HCT116 (cell line): Measurements from ENCODE around the gene FHL3. TPM values are rescaled to one million over a fixed set of nuclear protein-coding genes. Genes with fewer than 3 reads are reported as not detected.
A peak's percentile ranks its signal among the peaks of the same experiment; 100 is the strongest.

Experiments used
- ATAC-seq: fragments of 200-7000 bp; cut with Tn5 transposase; 2 replicates; pipeline ENCODE4 v1.9.1; 2020; ENCODE audit warnings: mild to moderate bottlenecking, moderate library complexity
- BruUV-seq: library from RNA; stranded (reverse); fragments of 400-500 nt; replicated peaks from 2 replicates; lab custom pipeline; 2021; lab: Mats Ljungman, UMichigan
- CTCF ChIA-PET: fragments of 300-600 bp; sonication (Branson Sonifier 250); formaldehyde crosslinking; loops from one replicate; lab custom pipeline; 2021; ENCODE audit warnings: antibody characterized with exemption; lab: Charles Lee
- POLR2A ChIA-PET: fragments of 300-600, 350-600 bp; sonication (Branson Sonifier 250); formaldehyde crosslinking; loops from one replicate; lab custom pipeline; 2021; ENCODE audit warnings: antibody characterized with exemption; lab: Charles Lee
- RAD21 ChIA-PET, 2 experiments: fragments of 300-600 bp; sonication (Branson Sonifier 250); formaldehyde crosslinking; loops; one replicate each; lab custom pipeline; 2023; ENCODE audit warnings: low total read pairs in 2 of 2; ENCODE audit not compliant: uncharacterized antibody in 2 of 2, unreplicated experiment in 2 of 2, low non-redundant PET in 1 of 2; lab: Charles Lee
- DNase-seq: peaks from one replicate; pipeline ENCODE4 v3.0.0-alpha.2; 2010; ENCODE audit warnings: low read depth, low spot score
- H2AFZ ChIP-seq: fragments of 200-600 bp; shearing (Covaris generic), sonication (generic); 2 replicates; pipeline ENCODE4 v1.6.1; 2017; ENCODE audit warnings: low read depth, mixed run types, mixed read lengths, antibody characterized with exemption, low read length; ENCODE audit not compliant: poor library complexity, severe bottlenecking
- H3K27ac ChIP-seq: 2 replicates; pipeline ENCODE4 v1.5.1; 2012; ENCODE audit warnings: low read depth, low read length
- H3K27me3 ChIP-seq: fragments of 200-600 bp; sonication (generic); 2 replicates; pipeline ENCODE4 v1.6.1; 2016; ENCODE audit warnings: mixed run types, low read length, mixed read lengths; ENCODE audit not compliant: insufficient read depth
- H3K36me3 ChIP-seq, 2 experiments: fragments of 200-500 bp in 1 of 2; fragments of 200-600 bp in 1 of 2; sonication (Bioruptor generic) in 1 of 2; sonication (generic) in 1 of 2; 2 replicates each; pipeline versions ENCODE4 v1.5.1 to v1.6.1; 2014 to 2016; ENCODE audit warnings: low read length in 2 of 2, inconsistent platforms in 1 of 2, mixed read lengths in 1 of 2, mixed run types in 1 of 2; ENCODE audit not compliant: insufficient read depth in 2 of 2, control insufficient read depth in 1 of 2
- H3K4me1 ChIP-seq, 2 experiments: fragments of 200-600 bp in 1 of 2; sonication (generic) in 1 of 2; 2 replicates each; pipeline versions ENCODE4 v1.5.1 to v1.6.1; 2012 to 2017; ENCODE audit warnings: low read length in 2 of 2, inconsistent platforms in 1 of 2, mild to moderate bottlenecking in 1 of 2, mixed read lengths in 1 of 2, mixed run types in 1 of 2, moderate library complexity in 1 of 2; ENCODE audit not compliant: insufficient read depth in 2 of 2, control insufficient read depth in 1 of 2
- H3K4me2 ChIP-seq: fragments of 200-600 bp; sonication (generic); 2 replicates; pipeline ENCODE4 v1.6.1; 2017; ENCODE audit warnings: mixed run types, low read length, mixed read lengths
- H3K4me3 ChIP-seq, 2 experiments: fragments of 200-600 bp in 1 of 2; sonication (generic) in 1 of 2; replicated peaks in 1 of 2; 2 replicates each; pipeline ENCODE4 v1.5.1; 2011 to 2016; ENCODE audit warnings: low read length in 2 of 2, control low read depth in 1 of 2, low read depth in 1 of 2, mild to moderate bottlenecking in 1 of 2, mixed read lengths in 1 of 2, mixed run types in 1 of 2
- H3K79me2 ChIP-seq: fragments of 200-600 bp; sonication (generic); 2 replicates; pipeline ENCODE4 v1.6.1; 2017; ENCODE audit warnings: mild to moderate bottlenecking, mixed run types, low read length, moderate library complexity, mixed read lengths; ENCODE audit not compliant: insufficient read depth
- H3K9ac ChIP-seq: fragments of 200-600 bp; sonication (generic); 2 replicates; pipeline ENCODE4 v1.6.1; 2016; ENCODE audit warnings: low read length, mixed read lengths
- H3K9me2 ChIP-seq: fragments of 200-600 bp; sonication (generic), shearing (Covaris generic); 2 replicates; pipeline ENCODE4 v1.6.1; 2017; ENCODE audit warnings: mixed run types, mild to moderate bottlenecking, moderate library complexity; ENCODE audit not compliant: insufficient read depth
- H3K9me3 ChIP-seq, 2 experiments: fragments of 200-500 bp in 1 of 2; fragments of 200-600 bp in 1 of 2; sonication (Bioruptor generic) in 1 of 2; sonication (generic) in 1 of 2; 2 replicates each; pipeline ENCODE4 v1.6.1; 2014 to 2017; ENCODE audit warnings: low read length in 2 of 2, mixed read lengths in 2 of 2, inconsistent platforms in 1 of 2, low read depth in 1 of 2, mild to moderate bottlenecking in 1 of 2, mixed run types in 1 of 2, moderate library complexity in 1 of 2; ENCODE audit not compliant: control insufficient read depth in 1 of 2, insufficient read depth in 1 of 2
- H4K20me1 ChIP-seq: fragments of 200-600 bp; sonication (generic), shearing (Covaris generic); 2 replicates; pipeline ENCODE4 v1.6.1; 2017; ENCODE audit warnings: mixed run types, mild to moderate bottlenecking, moderate library complexity; ENCODE audit not compliant: insufficient read depth
- CBX3 ChIP-seq: IDR thresholded peaks from 2 replicates; pipeline ENCODE4 v1.6.1; 2012; ENCODE audit warnings: low read depth
- EGR1 ChIP-seq: IDR thresholded peaks from 2 replicates; pipeline ENCODE4 v1.6.1; 2012; ENCODE audit warnings: low read depth
- EZH2phosphoT487 ChIP-seq: fragments of 200-600 bp; IDR thresholded peaks from 2 replicates; pipeline ENCODE4 v1.6.1; 2018; ENCODE audit warnings: antibody characterized with exemption, borderline replicate concordance
- FOSL1 ChIP-seq: IDR thresholded peaks from 2 replicates; pipeline ENCODE4 v1.6.1; 2012; ENCODE audit warnings: low read depth
- SIN3A ChIP-seq: IDR thresholded peaks from 2 replicates; pipeline ENCODE4 v1.6.1; 2012; ENCODE audit warnings: low read depth
- SRF ChIP-seq: IDR thresholded peaks from 2 replicates; pipeline ENCODE4 v1.6.1; 2012; ENCODE audit warnings: low read depth
- TCF7L2 ChIP-seq: IDR thresholded peaks from 2 replicates; pipeline ENCODE4 v1.7.0; 2011; ENCODE audit warnings: borderline replicate concordance, inconsistent platforms; ENCODE audit not compliant: insufficient read depth, insufficient read length; ENCODE audit errors: extremely low read depth
- YY1 ChIP-seq: IDR thresholded peaks from 2 replicates; pipeline ENCODE4 v1.6.1; 2011; ENCODE audit warnings: low read length, low read depth, moderate library complexity, mild to moderate bottlenecking; ENCODE audit not compliant: insufficient replicate concordance; ENCODE audit errors: extremely low read depth
- ZFX ChIP-seq: fragments of 450-650 bp; IDR thresholded peaks from 2 replicates; pipeline ENCODE4 v1.6.1; 2017
- ZNF274 ChIP-seq: fragments of 200-500 bp; sonication (Bioruptor generic); IDR thresholded peaks from 2 replicates; pipeline ENCODE4 v1.6.1; 2014; ENCODE audit warnings: mild to moderate bottlenecking, low read depth, low read length, inconsistent platforms
- intact Hi-C: fragments of 100-400 bp; cut with micrococcal nuclease; formaldehyde crosslinking; loops from 2 replicates; pipeline ENCODE4 v1.10.0; 2022
- total RNA-seq: library from RNA; stranded (reverse); gene quantifications from one replicate; pipeline ENCODE4 v1.2.1, GENCODE V29; 2021; ENCODE audit not compliant: unreplicated experiment
- TF ChIP-seq, protein P1 (sequence below): IDR thresholded peaks from 2 replicates; pipeline ENCODE4 v1.6.1; 2012

The FHL3 gene
- total RNA-seq, 1 experiment from 2014 or later, result 22.5 TPM

DNA sequence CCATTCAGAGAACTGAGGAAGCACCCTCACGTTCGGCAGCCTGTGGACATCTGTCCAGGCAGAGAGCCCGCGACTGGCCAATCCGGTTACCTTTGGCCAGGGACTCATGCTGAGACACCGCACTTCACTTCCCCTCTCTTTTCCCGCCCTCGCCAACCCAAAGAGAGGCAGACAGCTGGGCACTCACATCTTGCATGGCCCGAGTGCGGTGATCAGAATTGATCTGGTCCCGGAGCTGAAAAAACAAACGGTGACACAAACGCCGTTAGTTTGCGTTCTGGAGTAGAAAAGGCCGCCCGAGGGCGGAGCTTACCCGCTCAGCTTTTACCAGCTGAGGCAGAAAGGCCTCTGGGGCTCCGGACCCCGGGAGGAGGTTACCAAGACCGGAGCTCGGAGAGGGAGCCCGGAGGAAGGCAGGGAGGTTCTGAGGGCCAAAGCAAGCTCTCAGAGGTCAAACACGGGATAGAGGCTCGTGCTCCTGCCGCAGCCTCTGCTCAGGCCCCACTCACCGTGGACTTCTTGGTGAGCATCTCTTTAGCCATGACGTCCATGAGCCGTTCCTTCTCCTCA is 15.9 kb downstream of the FHL3 start:
- Histone ChIP-seq H3K36me3 (peaks cover 17 to 36% of the 10 kb centered on the region in 2 experiments), H3K79me2 (peaks cover 33% of the 10 kb centered on the region), H3K9me2 (no peaks in the 10 kb centered on the region), H2AFZ (no peak overlapping the region), H3K4me1 (peaks cover 5 to 13% of the 10 kb centered on the region in 2 experiments; a peak in 3 of 4 replicates), H3K4me3 (peak overlapping the region; percentile 87 to 98), H3K27me3 (no peaks in the 10 kb centered on the region), H3K4me2 (peak overlapping the region; percentile 69), H3K27ac (peak overlapping the region; percentile 66), H4K20me1 (peaks cover 5% of the 10 kb centered on the region; the same call in 1 of the 2 replicates), H3K9ac (peak overlapping the region; percentile 90), H3K9me3 (no peaks in the 10 kb centered on the region)
- DNase-seq (no peak), ATAC-seq (peak; percentile 52)
- intact Hi-C loops, result no loop called here
- TF ChIP-seq ZNF274 (no peak), ZFX (peak; percentile 51; the same call in 1 of the 2 replicates)
- TSS peak; percentile 69 for BruUV-seq
- CTCF ChIA-PET, result no interaction called here
- POLR2A ChIA-PET, result interaction anchor here (1.4 kb wide), 1 partner anchor 181 kb away, joined by 3 read pairs; the partner anchor contains the start of genes C1orf122 and YRDC
- RAD21 ChIA-PET, result no interaction called here

DNA sequence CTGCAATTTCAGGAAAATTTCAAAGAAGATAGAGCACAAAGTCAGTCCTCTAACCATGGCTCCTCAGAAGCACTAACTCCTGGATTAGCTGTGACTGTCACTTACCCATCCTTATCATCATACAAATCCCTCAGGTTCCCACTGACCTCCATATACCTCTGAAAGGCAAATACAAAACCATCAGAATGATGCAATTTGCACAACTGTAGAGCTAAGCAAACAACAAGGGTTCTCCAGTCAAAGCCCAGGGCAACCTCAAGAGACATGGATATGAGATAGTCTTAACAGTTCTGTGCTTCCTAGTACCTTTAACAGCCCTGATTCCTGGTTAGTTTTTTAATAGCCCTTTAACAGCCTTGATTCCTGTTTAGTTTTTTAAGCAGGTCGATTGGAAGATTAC is 17.6 kb downstream of the FHL3 start:
- H3K9ac ChIP-seq, result no peak overlapping the region
- no peak overlapping the region for H3K27ac ChIP-seq
- DNase-seq, result no peak
- peaks cover 24 to 42% of the 10 kb centered on the region in 2 experiments for H3K36me3 ChIP-seq
- no TSS peak for BruUV-seq
- no peaks in the 10 kb centered on the region for H3K27me3 ChIP-seq
- intact Hi-C loops, result no loop called here
- H3K4me2 ChIP-seq, result no peak overlapping the region
- H3K9me3 ChIP-seq, result no peaks in the 10 kb centered on the region
- no peak overlapping the region for H3K4me3 ChIP-seq
- no peaks in the 10 kb centered on the region for H3K9me2 ChIP-seq
- peaks cover 33% of the 10 kb centered on the region for H3K79me2 ChIP-seq
- H3K4me1 ChIP-seq, result peaks cover 5 to 13% of the 10 kb centered on the region in 2 experiments; a peak in 3 of 4 replicates
- TF ChIP-seq FOSL1 (no peak), TCF7L2 (no peak), SIN3A (no peak), SRF (no peak), EZH2phosphoT487 (no peak), CBX3 (no peak), YY1 (no peak), EGR1 (no peak)
- TF ChIP-seq, protein P1, sequence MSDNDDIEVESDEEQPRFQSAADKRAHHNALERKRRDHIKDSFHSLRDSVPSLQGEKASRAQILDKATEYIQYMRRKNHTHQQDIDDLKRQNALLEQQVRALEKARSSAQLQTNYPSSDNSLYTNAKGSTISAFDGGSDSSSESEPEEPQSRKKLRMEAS, result no peak
- ATAC-seq, result no peak
- peaks cover 5% of the 10 kb centered on the region; the same call in 1 of the 2 replicates for H4K20me1 ChIP-seq
- H2AFZ ChIP-seq, result no peak overlapping the region
- ChIA-PET POLR2A (no interaction called here), CTCF (no interaction called here), RAD21 (no interaction called here)
